HCT116 (cell line): ENCODE data around the gene ZNF423. TPM values are rescaled to one million over a fixed set of nuclear protein-coding genes. Genes with fewer than 3 reads are reported as not detected.

Experiments
- ATAC-seq: fragments of 200-7000 bp; cut with Tn5 transposase; 2 replicates; pipeline ENCODE4 v1.9.1; 2020; ENCODE audit warnings: mild to moderate bottlenecking, moderate library complexity
- BruUV-seq: library from RNA; stranded (reverse); fragments of 400-500 nt; replicated peaks from 2 replicates; lab custom pipeline; 2021; lab: Mats Ljungman, UMichigan
- CTCF ChIA-PET: fragments of 300-600 bp; sonication (Branson Sonifier 250); formaldehyde crosslinking; loops from one replicate; lab custom pipeline; 2021; ENCODE audit warnings: antibody characterized with exemption; lab: Charles Lee
- POLR2A ChIA-PET: fragments of 300-600, 350-600 bp; sonication (Branson Sonifier 250); formaldehyde crosslinking; loops from one replicate; lab custom pipeline; 2021; ENCODE audit warnings: antibody characterized with exemption; lab: Charles Lee
- RAD21 ChIA-PET, 2 experiments: fragments of 300-600 bp; sonication (Branson Sonifier 250); formaldehyde crosslinking; loops; one replicate each; lab custom pipeline; 2023; ENCODE audit warnings: low total read pairs in 2 of 2; ENCODE audit not compliant: uncharacterized antibody in 2 of 2, unreplicated experiment in 2 of 2, low non-redundant PET in 1 of 2; lab: Charles Lee
- DNase-seq: peaks from one replicate; pipeline ENCODE4 v3.0.0-alpha.2; 2010; ENCODE audit warnings: low read depth, low spot score
- H2AFZ ChIP-seq: fragments of 200-600 bp; shearing (Covaris generic), sonication (generic); 2 replicates; pipeline ENCODE4 v1.6.1; 2017; ENCODE audit warnings: low read depth, mixed run types, mixed read lengths, antibody characterized with exemption, low read length; ENCODE audit not compliant: poor library complexity, severe bottlenecking
- H3K27ac ChIP-seq: 2 replicates; pipeline ENCODE4 v1.5.1; 2012; ENCODE audit warnings: low read depth, low read length
- H3K27me3 ChIP-seq: fragments of 200-600 bp; sonication (generic); 2 replicates; pipeline ENCODE4 v1.6.1; 2016; ENCODE audit warnings: mixed run types, low read length, mixed read lengths; ENCODE audit not compliant: insufficient read depth
- H3K36me3 ChIP-seq, 2 experiments: fragments of 200-500 bp in 1 of 2; fragments of 200-600 bp in 1 of 2; sonication (Bioruptor generic) in 1 of 2; sonication (generic) in 1 of 2; 2 replicates each; pipeline versions ENCODE4 v1.5.1 to v1.6.1; 2014 to 2016; ENCODE audit warnings: low read length in 2 of 2, inconsistent platforms in 1 of 2, mixed read lengths in 1 of 2, mixed run types in 1 of 2; ENCODE audit not compliant: insufficient read depth in 2 of 2, control insufficient read depth in 1 of 2
- H3K4me1 ChIP-seq, 2 experiments: fragments of 200-600 bp in 1 of 2; sonication (generic) in 1 of 2; 2 replicates each; pipeline versions ENCODE4 v1.5.1 to v1.6.1; 2012 to 2017; ENCODE audit warnings: low read length in 2 of 2, inconsistent platforms in 1 of 2, mild to moderate bottlenecking in 1 of 2, mixed read lengths in 1 of 2, mixed run types in 1 of 2, moderate library complexity in 1 of 2; ENCODE audit not compliant: insufficient read depth in 2 of 2, control insufficient read depth in 1 of 2
- H3K4me2 ChIP-seq: fragments of 200-600 bp; sonication (generic); 2 replicates; pipeline ENCODE4 v1.6.1; 2017; ENCODE audit warnings: mixed run types, low read length, mixed read lengths
- H3K4me3 ChIP-seq, 2 experiments: fragments of 200-600 bp in 1 of 2; sonication (generic) in 1 of 2; replicated peaks in 1 of 2; 2 replicates each; pipeline ENCODE4 v1.5.1; 2011 to 2016; ENCODE audit warnings: low read length in 2 of 2, control low read depth in 1 of 2, low read depth in 1 of 2, mild to moderate bottlenecking in 1 of 2, mixed read lengths in 1 of 2, mixed run types in 1 of 2
- H3K79me2 ChIP-seq: fragments of 200-600 bp; sonication (generic); 2 replicates; pipeline ENCODE4 v1.6.1; 2017; ENCODE audit warnings: mild to moderate bottlenecking, mixed run types, low read length, moderate library complexity, mixed read lengths; ENCODE audit not compliant: insufficient read depth
- H3K9ac ChIP-seq: fragments of 200-600 bp; sonication (generic); 2 replicates; pipeline ENCODE4 v1.6.1; 2016; ENCODE audit warnings: low read length, mixed read lengths
- H3K9me2 ChIP-seq: fragments of 200-600 bp; sonication (generic), shearing (Covaris generic); 2 replicates; pipeline ENCODE4 v1.6.1; 2017; ENCODE audit warnings: mixed run types, mild to moderate bottlenecking, moderate library complexity; ENCODE audit not compliant: insufficient read depth
- H3K9me3 ChIP-seq, 2 experiments: fragments of 200-500 bp in 1 of 2; fragments of 200-600 bp in 1 of 2; sonication (Bioruptor generic) in 1 of 2; sonication (generic) in 1 of 2; 2 replicates each; pipeline ENCODE4 v1.6.1; 2014 to 2017; ENCODE audit warnings: low read length in 2 of 2, mixed read lengths in 2 of 2, inconsistent platforms in 1 of 2, low read depth in 1 of 2, mild to moderate bottlenecking in 1 of 2, mixed run types in 1 of 2, moderate library complexity in 1 of 2; ENCODE audit not compliant: control insufficient read depth in 1 of 2, insufficient read depth in 1 of 2
- H4K20me1 ChIP-seq: fragments of 200-600 bp; sonication (generic), shearing (Covaris generic); 2 replicates; pipeline ENCODE4 v1.6.1; 2017; ENCODE audit warnings: mixed run types, mild to moderate bottlenecking, moderate library complexity; ENCODE audit not compliant: insufficient read depth
- CBX3 ChIP-seq: IDR thresholded peaks from 2 replicates; pipeline ENCODE4 v1.6.1; 2012; ENCODE audit warnings: low read depth
- ELF1 ChIP-seq: IDR thresholded peaks from 2 replicates; pipeline ENCODE4 v1.6.1; 2012; ENCODE audit warnings: low read depth, borderline replicate concordance
- JUND ChIP-seq: IDR thresholded peaks from 2 replicates; pipeline ENCODE4 v1.6.1; 2012
- POLR2A ChIP-seq: IDR thresholded peaks from 2 replicates; pipeline ENCODE4 v1.7.0; 2011; ENCODE audit warnings: borderline replicate concordance; ENCODE audit not compliant: insufficient read depth, insufficient read length; ENCODE audit errors: extremely low read depth
- SIN3A ChIP-seq: IDR thresholded peaks from 2 replicates; pipeline ENCODE4 v1.6.1; 2012; ENCODE audit warnings: low read depth
- SP1 ChIP-seq: IDR thresholded peaks from 2 replicates; pipeline ENCODE4 v1.6.1; 2012; ENCODE audit warnings: low read depth
- SRF ChIP-seq: IDR thresholded peaks from 2 replicates; pipeline ENCODE4 v1.6.1; 2012; ENCODE audit warnings: low read depth
- TCF7L2 ChIP-seq: IDR thresholded peaks from 2 replicates; pipeline ENCODE4 v1.7.0; 2011; ENCODE audit warnings: borderline replicate concordance, inconsistent platforms; ENCODE audit not compliant: insufficient read depth, insufficient read length; ENCODE audit errors: extremely low read depth
- YY1 ChIP-seq: IDR thresholded peaks from 2 replicates; pipeline ENCODE4 v1.6.1; 2011; ENCODE audit warnings: low read length, low read depth, moderate library complexity, mild to moderate bottlenecking; ENCODE audit not compliant: insufficient replicate concordance; ENCODE audit errors: extremely low read depth
- ZFX ChIP-seq: fragments of 450-650 bp; IDR thresholded peaks from 2 replicates; pipeline ENCODE4 v1.6.1; 2017
- intact Hi-C: fragments of 100-400 bp; cut with micrococcal nuclease; formaldehyde crosslinking; loops from 2 replicates; pipeline ENCODE4 v1.10.0; 2022
- total RNA-seq: library from RNA; stranded (reverse); gene quantifications from one replicate; pipeline ENCODE4 v1.2.1, GENCODE V29; 2021; ENCODE audit not compliant: unreplicated experiment
- TF ChIP-seq, protein P1 (sequence below): IDR thresholded peaks from 2 replicates; pipeline ENCODE4 v1.6.1; 2012
- TF ChIP-seq, protein P2 (sequence below), 3 experiments: fragments of 200-600 bp in 1 of 3; sonication (generic) in 1 of 3; IDR thresholded peaks in 2 of 3; conservative IDR thresholded peaks in 1 of 3; 2 replicates each; pipeline ENCODE4 v1.5.1; 2012 to 2017; ENCODE audit warnings: low read depth in 2 of 3, low read length in 2 of 3, antibody characterized with exemption in 1 of 3, borderline replicate concordance in 1 of 3, control low read depth in 1 of 3, mild to moderate bottlenecking in 1 of 3, mixed read lengths in 1 of 3, mixed run types in 1 of 3, moderate library complexity in 1 of 3; ENCODE audit not compliant: insufficient read depth in 1 of 3

Gene ZNF423
- total RNA-seq, 1 experiment from 2014 or later: 0.22 TPM

DNA sequence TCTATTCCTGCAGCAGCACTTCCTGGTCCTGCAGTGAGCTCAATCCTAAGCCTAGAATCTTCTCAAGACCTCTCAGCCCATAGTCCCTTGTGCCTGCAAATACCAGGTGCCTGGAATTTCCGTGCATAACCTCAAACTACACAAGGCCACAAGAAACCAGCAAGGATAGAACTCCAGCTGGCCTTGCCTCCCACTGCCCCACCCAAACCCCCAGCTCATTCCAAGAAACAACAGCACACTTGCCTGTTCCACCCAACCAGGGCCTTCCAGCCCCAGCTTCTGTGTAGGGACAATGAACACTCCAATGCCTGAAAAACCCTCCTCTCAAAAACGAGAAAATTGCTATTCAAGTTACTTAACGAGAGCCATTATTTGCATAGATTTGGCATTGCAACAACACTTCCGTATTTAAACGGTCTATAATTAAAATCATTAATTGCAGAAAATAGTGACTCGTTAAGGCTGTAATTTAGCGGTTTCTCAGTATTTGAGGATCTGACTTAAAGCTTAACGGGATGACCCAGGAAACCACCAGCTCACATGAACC, 335.3 kb downstream of the ZNF423 start:
- no peak overlapping the region for H3K27ac ChIP-seq
- no peak overlapping the region for H3K4me3 ChIP-seq
- no peak overlapping the region for H3K9ac ChIP-seq
- DNase-seq: no peak
- ChIA-PET CTCF (no interaction called here), POLR2A (no interaction called here)
- H3K4me2 ChIP-seq: no peak overlapping the region
- H2AFZ ChIP-seq: no peak overlapping the region
- H3K27me3 ChIP-seq: peaks cover 16% of the 10 kb centered on the region
- intact Hi-C loops: no loop called here
- H3K4me1 ChIP-seq: no peaks in the 10 kb centered on the region
- TF ChIP-seq CBX3 (no peak), POLR2A (no peak), SRF (no peak), ZFX (no peak), YY1 (no peak), ELF1 (no peak), TCF7L2 (no peak), SP1 (no peak), JUND (no peak), SIN3A (no peak)
- TF ChIP-seq, protein P1, sequence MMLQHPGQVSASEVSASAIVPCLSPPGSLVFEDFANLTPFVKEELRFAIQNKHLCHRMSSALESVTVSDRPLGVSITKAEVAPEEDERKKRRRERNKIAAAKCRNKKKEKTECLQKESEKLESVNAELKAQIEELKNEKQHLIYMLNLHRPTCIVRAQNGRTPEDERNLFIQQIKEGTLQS: no peak
- TF ChIP-seq, protein P2, sequence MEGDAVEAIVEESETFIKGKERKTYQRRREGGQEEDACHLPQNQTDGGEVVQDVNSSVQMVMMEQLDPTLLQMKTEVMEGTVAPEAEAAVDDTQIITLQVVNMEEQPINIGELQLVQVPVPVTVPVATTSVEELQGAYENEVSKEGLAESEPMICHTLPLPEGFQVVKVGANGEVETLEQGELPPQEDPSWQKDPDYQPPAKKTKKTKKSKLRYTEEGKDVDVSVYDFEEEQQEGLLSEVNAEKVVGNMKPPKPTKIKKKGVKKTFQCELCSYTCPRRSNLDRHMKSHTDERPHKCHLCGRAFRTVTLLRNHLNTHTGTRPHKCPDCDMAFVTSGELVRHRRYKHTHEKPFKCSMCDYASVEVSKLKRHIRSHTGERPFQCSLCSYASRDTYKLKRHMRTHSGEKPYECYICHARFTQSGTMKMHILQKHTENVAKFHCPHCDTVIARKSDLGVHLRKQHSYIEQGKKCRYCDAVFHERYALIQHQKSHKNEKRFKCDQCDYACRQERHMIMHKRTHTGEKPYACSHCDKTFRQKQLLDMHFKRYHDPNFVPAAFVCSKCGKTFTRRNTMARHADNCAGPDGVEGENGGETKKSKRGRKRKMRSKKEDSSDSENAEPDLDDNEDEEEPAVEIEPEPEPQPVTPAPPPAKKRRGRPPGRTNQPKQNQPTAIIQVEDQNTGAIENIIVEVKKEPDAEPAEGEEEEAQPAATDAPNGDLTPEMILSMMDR (IDR thresholded peaks at IDR 0.05 in 2 of 3, conservative IDR thresholded peaks at IDR 0.05 in 1 of 3; ENCODE audit: borderline replicate concordance in 1 of 3, insufficient read depth in 1 of 3, low read depth in 2 of 3, low read length in 2 of 3): no peak
- TF ChIP-seq, all 23 proteins: peak for 0
- no peaks in the 10 kb centered on the region for H3K9me2 ChIP-seq
- RAD21 ChIA-PET: no interaction called here
- BruUV-seq: no TSS peak
- ATAC-seq: no peak
- no peaks in the 10 kb centered on the region for H3K79me2 ChIP-seq
- no peaks in the 10 kb centered on the region for H4K20me1 ChIP-seq
- H3K9me3 ChIP-seq: no peaks in the 10 kb centered on the region
- no peaks in the 10 kb centered on the region for H3K36me3 ChIP-seq
